HG03457 (cell line): ENCODE results near the gene EPN1.

Source experiments
- ATAC-seq: cut with Tn5 transposase; IDR thresholded peaks from one replicate; pipeline ENCODE4 v1.9.1; 2021; ENCODE audit warnings: moderate number of reproducible peaks; ENCODE audit not compliant: unreplicated experiment

EPN1 gene

GRCh38 chr19:55646889-55647731, 27.9 kb upstream of the EPN1 start:
- ATAC-seq, result no peak

- no peak for ATAC-seq
Measured at GRCh38 chr19:55647732-55648584, 27.1 kb upstream of the EPN1 start, which contains the start of gene CCDC106. Gene CCDC106 (plus strand): TSS chr19:55648212. CDS start chr19:55649047, 835 bp downstream.

- no peak for ATAC-seq
Measured at GRCh38 chr19:55648585-55649267, 26.3 kb upstream of the EPN1 start.

GRCh38 chr19:55649268-55650125, 25.5 kb upstream of the EPN1 start:
- ATAC-seq, result no peak

- ATAC-seq, result no peak
Measured at GRCh38 chr19:55650126-55650557, 24.9 kb upstream of the EPN1 start.

GRCh38 chr19:55650602-55651230, 24.3 kb upstream of the EPN1 start:
- no peak for ATAC-seq

- no peak for ATAC-seq
Measured at GRCh38 chr19:55651236-55651635, 23.8 kb upstream of the EPN1 start.

GRCh38 chr19:55652311-55653128, 22.5 kb upstream of the EPN1 start:
- no peak for ATAC-seq

GRCh38 chr19:55653651-55654322, 21.2 kb upstream of the EPN1 start:
- ATAC-seq, result peak; percentile 34

- peak; percentile 53 for ATAC-seq
Measured at GRCh38 chr19:55654323-55654867, 20.6 kb upstream of the EPN1 start.

GRCh38 chr19:55654868-55655647, 20.0 kb upstream of the EPN1 start, which contains the start of gene U2AF2:
Gene U2AF2 (plus strand): TSS chr19:55655035. CDS start chr19:55655105, 70 bp downstream.
- ATAC-seq, result peak; percentile 23

GRCh38 chr19:55655648-55656040, 19.4 kb upstream of the EPN1 start:
- no peak for ATAC-seq

- ATAC-seq, result no peak
Measured at GRCh38 chr19:55656552-55656951, 18.5 kb upstream of the EPN1 start.

- no peak for ATAC-seq
Measured at GRCh38 chr19:55656988-55657747, 17.9 kb upstream of the EPN1 start.

GRCh38 chr19:55658846-55659459, 16.1 kb upstream of the EPN1 start:
- no peak for ATAC-seq

- no peak for ATAC-seq
Measured at GRCh38 chr19:55659822-55660221, 15.2 kb upstream of the EPN1 start.
